HTR-8/SVneo (cell line): ENCODE data around the gene MSI2.

ENCODE experiments used
- DNase-seq: peaks from one replicate; pipeline ENCODE4 v3.0.0; 2011; ENCODE audit warnings: low spot score, mixed read lengths; ENCODE audit not compliant: insufficient read length
- FAIRE-seq: peaks from 2 replicates; lab custom pipeline; 2011; peaks lifted over from hg19 to GRCh38; lab: Jason Lieb, UNC

The MSI2 gene

GRCh38 chr17:57332501-57332900 is 76.2 kb downstream of the MSI2 start:
- DNase-seq = no peak

GRCh38 chr17:57335195-57335792 is 79.0 kb downstream of the MSI2 start:
- no peak for DNase-seq
- peak; percentile 23 for FAIRE-seq

More at GRCh38 chr17:57332501-57332900, 76.2 kb downstream of the MSI2 start:
- FAIRE-seq = no peak

- FAIRE-seq (no peak), DNase-seq (no peak)
These were observed 81.1 kb downstream of the MSI2 start for GRCh38 chr17:57337390-57337789.

- FAIRE-seq (no peak), DNase-seq (no peak)
These were observed 82.1 kb downstream of the MSI2 start for GRCh38 chr17:57338257-57338914.

GRCh38 chr17:57340160-57340981 is 84.0 kb downstream of the MSI2 start:
- no peak for DNase-seq
- FAIRE-seq = peak; percentile 28

- no peak for FAIRE-seq
- DNase-seq = no peak
These were observed 85.6 kb downstream of the MSI2 start for GRCh38 chr17:57341611-57342540.

GRCh38 chr17:57342963-57343589 is 86.8 kb downstream of the MSI2 start:
- no peak for FAIRE-seq
- no peak for DNase-seq

- peak; percentile 16 for FAIRE-seq
- DNase-seq = no peak
These were observed 87.4 kb downstream of the MSI2 start for GRCh38 chr17:57343717-57344116.

- DNase-seq (no peak), FAIRE-seq (no peak)
These were observed 87.9 kb downstream of the MSI2 start for GRCh38 chr17:57344261-57344660.

GRCh38 chr17:57349541-57350247 is 93.4 kb downstream of the MSI2 start:
- no peak for FAIRE-seq
- no peak for DNase-seq

GRCh38 chr17:57350266-57350665 is 93.9 kb downstream of the MSI2 start:
- DNase-seq (no peak), FAIRE-seq (no peak)

- FAIRE-seq (no peak), DNase-seq (no peak)
These were observed 96.4 kb downstream of the MSI2 start for GRCh38 chr17:57352665-57353175.

GRCh38 chr17:57354673-57355072 is 98.3 kb downstream of the MSI2 start:
- FAIRE-seq (no peak), DNase-seq (no peak)

GRCh38 chr17:57355090-57355859 is 99.0 kb downstream of the MSI2 start:
- no peak for DNase-seq
- FAIRE-seq = no peak

- FAIRE-seq = no peak
These were observed 99.9 kb downstream of the MSI2 start for GRCh38 chr17:57356153-57356718.

GRCh38 chr17:57356719-57357391 is 100.5 kb downstream of the MSI2 start:
- DNase-seq (no peak), FAIRE-seq (no peak)

More at GRCh38 chr17:57356153-57356718, 99.9 kb downstream of the MSI2 start:
- no peak for DNase-seq

- FAIRE-seq = no peak
- DNase-seq = no peak
These were observed 101.1 kb downstream of the MSI2 start for GRCh38 chr17:57357392-57357784.
